Caco-2 (cell line): ENCODE data around the gene PROX1. TPM values are rescaled to one million over a fixed set of nuclear protein-coding genes. Genes with fewer than 3 reads are reported as not detected.

Source experiments
- BruUV-seq: library from RNA; stranded (reverse); fragments of 400-500 nt; replicated peaks from 2 replicates; lab custom pipeline; 2021; lab: Mats Ljungman, UMichigan
- CTCF ChIA-PET: fragments of 300-600 bp; sonication (Branson Sonifier 250); formaldehyde crosslinking; loops from one replicate; lab custom pipeline; 2022; ENCODE audit warnings: antibody characterized with exemption; lab: Charles Lee
- POLR2A ChIA-PET: fragments of 300-600 bp; sonication (Branson Sonifier 250); formaldehyde crosslinking; loops from one replicate; lab custom pipeline; 2022; ENCODE audit warnings: antibody characterized with exemption; lab: Charles Lee
- DNase-seq, 2 experiments: peaks; one replicate each; pipeline versions ENCODE4 v3.0.0 to v3.0.0-alpha.2; 2020 to 2022
- H3K27me3 ChIP-seq: replicated peaks from 2 replicates; pipeline ENCODE4 v1.6.0; 2011; ENCODE audit warnings: low read length; ENCODE audit not compliant: control insufficient read depth, insufficient read depth
- H3K36me3 ChIP-seq: 2 replicates; pipeline ENCODE4 v1.5.1; 2011; ENCODE audit warnings: low read length; ENCODE audit not compliant: control insufficient read depth, insufficient read depth
- H3K4me1 ChIP-seq: fragments of 250-450 bp; sonication (Bioruptor Pico); 2 replicates; pipeline ENCODE4 v1.5.1; 2020; ENCODE audit warnings: mild to moderate bottlenecking
- H3K4me3 ChIP-seq: 2 replicates; pipeline ENCODE4 v1.5.1; 2011; ENCODE audit warnings: low read depth, mild to moderate bottlenecking, control low read depth, low read length
- H3K9me3 ChIP-seq: fragments of 250-450 bp; sonication (Bioruptor Pico); 2 replicates; pipeline ENCODE4 v1.5.1; 2020; ENCODE audit warnings: mild to moderate bottlenecking, moderate library complexity
- H3K27ac Mint-ChIP-seq: one replicate; pipeline ENCODE4 v1.8.0; 2022; ENCODE audit warnings: mixed read lengths; ENCODE audit not compliant: unreplicated experiment
- H3K27me3 Mint-ChIP-seq: one replicate; pipeline ENCODE4 v1.8.0; 2022; ENCODE audit warnings: mixed read lengths; ENCODE audit not compliant: insufficient read depth, unreplicated experiment
- H3K36me3 Mint-ChIP-seq: one replicate; pipeline ENCODE4 v1.8.0; 2022; ENCODE audit warnings: mild to moderate bottlenecking, mixed read lengths; ENCODE audit not compliant: insufficient read depth, unreplicated experiment
- H3K4me1 Mint-ChIP-seq: one replicate; pipeline ENCODE4 v1.8.0; 2022; ENCODE audit warnings: low read depth, mixed read lengths; ENCODE audit not compliant: unreplicated experiment
- H3K4me3 Mint-ChIP-seq: one replicate; pipeline ENCODE4 v1.8.0; 2022; ENCODE audit warnings: mild to moderate bottlenecking, moderate library complexity, mixed read lengths; ENCODE audit not compliant: unreplicated experiment
- H3K9me3 Mint-ChIP-seq: one replicate; pipeline ENCODE4 v1.8.0; 2022; ENCODE audit warnings: mixed read lengths; ENCODE audit not compliant: unreplicated experiment
- intact Hi-C: fragments of 100-400 bp; cut with micrococcal nuclease; formaldehyde crosslinking; loops from one replicate; pipeline ENCODE4 v1.10.0; 2022; ENCODE audit not compliant: unreplicated experiment
- total RNA-seq: library from RNA; stranded (reverse); gene quantifications from 2 replicates; pipeline ENCODE4 v1.2.3, GENCODE V29; 2022
- TF ChIP-seq, protein P1 (sequence below), 2 experiments: fragments of 200-600 bp in 1 of 2; IDR thresholded peaks; 1 replicate in 1 of 2; 2 replicates in 1 of 2; pipeline versions ENCODE4 v1.5.1 to v1.8.0; 2011 to 2022; ENCODE audit warnings: antibody characterized with exemption in 1 of 2, control low read depth in 1 of 2, inconsistent platforms in 1 of 2, low read depth in 1 of 2, low read length in 1 of 2, mild to moderate bottlenecking in 1 of 2, moderate library complexity in 1 of 2; ENCODE audit not compliant: insufficient read depth in 1 of 2, severe bottlenecking in 1 of 2, unreplicated experiment in 1 of 2

Gene PROX1
- total RNA-seq, 1 experiment from 2014 or later, result 17.6 TPM

DNA sequence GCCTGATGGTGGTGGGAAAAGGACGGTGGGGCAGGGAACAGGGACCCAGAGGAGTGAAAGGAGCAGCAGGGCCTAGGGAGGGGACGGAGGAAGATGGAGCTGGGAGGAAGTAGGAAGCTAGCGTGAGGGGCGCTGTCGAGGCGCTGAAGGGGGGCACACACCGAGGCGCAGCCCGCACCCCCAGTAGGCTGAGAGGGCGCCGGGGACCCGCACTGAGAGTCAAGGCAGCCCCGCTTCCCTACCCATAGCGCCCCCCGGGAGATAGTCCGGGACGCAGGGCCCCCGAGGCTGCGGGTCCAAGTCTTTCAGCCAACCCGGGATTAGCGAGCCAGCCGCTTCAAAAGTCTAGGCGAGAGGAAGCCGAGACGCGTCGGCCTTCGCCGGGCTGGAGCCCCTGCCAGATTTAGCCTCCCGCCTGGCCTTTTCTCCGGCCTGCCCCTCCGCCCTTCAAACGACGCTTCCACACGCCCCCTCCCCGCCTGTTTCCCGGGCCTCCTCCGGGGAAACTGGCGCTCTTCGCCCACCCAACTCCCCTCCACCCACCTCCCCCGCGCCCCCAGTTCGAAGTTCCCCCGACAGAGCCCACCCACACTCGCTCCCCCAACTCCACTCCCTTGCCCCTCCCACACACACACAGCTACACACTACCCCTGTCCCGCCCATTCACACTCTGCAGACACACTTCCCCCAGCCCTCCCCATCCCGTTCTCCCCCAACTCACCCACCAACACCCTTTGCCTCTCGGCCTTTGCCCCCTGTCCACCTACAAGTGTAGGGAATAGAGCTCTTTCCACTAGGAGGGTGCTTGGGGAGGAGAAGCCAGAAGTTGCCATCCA is 7.8 kb upstream of the PROX1 start:
- no TSS peak for BruUV-seq
- Mint-ChIP-seq H3K27ac (no peak overlapping the region), H3K4me3 (no peak overlapping the region), H3K4me1 (peaks cover 13% of the 10 kb centered on the region), H3K27me3 (peaks cover 8% of the 10 kb centered on the region), H3K36me3 (no peaks in the 10 kb centered on the region), H3K9me3 (no peaks in the 10 kb centered on the region)
- TF ChIP-seq, protein P1, sequence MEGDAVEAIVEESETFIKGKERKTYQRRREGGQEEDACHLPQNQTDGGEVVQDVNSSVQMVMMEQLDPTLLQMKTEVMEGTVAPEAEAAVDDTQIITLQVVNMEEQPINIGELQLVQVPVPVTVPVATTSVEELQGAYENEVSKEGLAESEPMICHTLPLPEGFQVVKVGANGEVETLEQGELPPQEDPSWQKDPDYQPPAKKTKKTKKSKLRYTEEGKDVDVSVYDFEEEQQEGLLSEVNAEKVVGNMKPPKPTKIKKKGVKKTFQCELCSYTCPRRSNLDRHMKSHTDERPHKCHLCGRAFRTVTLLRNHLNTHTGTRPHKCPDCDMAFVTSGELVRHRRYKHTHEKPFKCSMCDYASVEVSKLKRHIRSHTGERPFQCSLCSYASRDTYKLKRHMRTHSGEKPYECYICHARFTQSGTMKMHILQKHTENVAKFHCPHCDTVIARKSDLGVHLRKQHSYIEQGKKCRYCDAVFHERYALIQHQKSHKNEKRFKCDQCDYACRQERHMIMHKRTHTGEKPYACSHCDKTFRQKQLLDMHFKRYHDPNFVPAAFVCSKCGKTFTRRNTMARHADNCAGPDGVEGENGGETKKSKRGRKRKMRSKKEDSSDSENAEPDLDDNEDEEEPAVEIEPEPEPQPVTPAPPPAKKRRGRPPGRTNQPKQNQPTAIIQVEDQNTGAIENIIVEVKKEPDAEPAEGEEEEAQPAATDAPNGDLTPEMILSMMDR (IDR thresholded peaks at IDR 0.05; ENCODE audit: insufficient read depth in 1 of 2, low read depth in 1 of 2, low read length in 1 of 2, severe bottlenecking in 1 of 2, unreplicated experiment in 1 of 2), result no peak
- Histone ChIP-seq H3K36me3 (no peaks in the 10 kb centered on the region), H3K4me1 (peaks cover 37% of the 10 kb centered on the region), H3K4me3 (no peak overlapping the region), H3K9me3 (no peaks in the 10 kb centered on the region), H3K27me3 (no peaks in the 10 kb centered on the region; the same call in 1 of the 2 replicates)
- DNase-seq, result no peak
- intact Hi-C loops, result loop anchor here (10.0 kb wide), 2 partner anchors 325 to 855 kb away; no protein-coding TSS in a partner anchor
- ChIA-PET CTCF (no interaction called here), POLR2A (no interaction called here)

- Mint-ChIP-seq H3K27ac (peak overlapping the region; percentile 24), H3K4me1 (peaks cover 13% of the 10 kb centered on the region), H3K9me3 (no peaks in the 10 kb centered on the region), H3K36me3 (no peaks in the 10 kb centered on the region), H3K27me3 (peaks cover 10% of the 10 kb centered on the region), H3K4me3 (no peak overlapping the region)
- H3K4me1 ChIP-seq, result peaks cover 34% of the 10 kb centered on the region
- TF ChIP-seq, protein P1 (IDR thresholded peaks at IDR 0.05; ENCODE audit: insufficient read depth in 1 of 2, low read depth in 1 of 2, low read length in 1 of 2, severe bottlenecking in 1 of 2, unreplicated experiment in 1 of 2), result no peak
- no peaks in the 10 kb centered on the region for H3K36me3 ChIP-seq
- no TSS peak for BruUV-seq
- ChIA-PET CTCF (no interaction called here), POLR2A (no interaction called here)
- no peaks in the 10 kb centered on the region for H3K9me3 ChIP-seq
- no peaks in the 10 kb centered on the region; the same call in 1 of the 2 replicates for H3K27me3 ChIP-seq
- intact Hi-C loops, result loop anchor here (10.0 kb wide), 2 partner anchors 326 to 856 kb away; no protein-coding TSS in a partner anchor
- no peak overlapping the region for H3K4me3 ChIP-seq
- no peak for DNase-seq
Observed at GRCh38 chr1:213980906-213981305, 6.9 kb upstream of the PROX1 start.

- Histone ChIP-seq H3K4me1 (peaks cover 31% of the 10 kb centered on the region), H3K9me3 (no peaks in the 10 kb centered on the region), H3K4me3 (peak overlapping the region; percentile 70), H3K27me3 (no peaks in the 10 kb centered on the region; the same call in 1 of the 2 replicates), H3K36me3 (no peaks in the 10 kb centered on the region)
- no TSS peak for BruUV-seq
- CTCF ChIA-PET, result interaction anchor here (0.7 kb wide), 2 partner anchors 24 to 737 kb away, joined by 4 to 9 read pairs; no protein-coding TSS in a partner anchor
- no peak for DNase-seq
- Mint-ChIP-seq H3K27me3 (peaks cover 12% of the 10 kb centered on the region), H3K4me1 (peaks cover 13% of the 10 kb centered on the region), H3K36me3 (no peaks in the 10 kb centered on the region), H3K27ac (no peak overlapping the region), H3K9me3 (no peaks in the 10 kb centered on the region), H3K4me3 (peak overlapping the region; percentile 99)
- intact Hi-C loops, result loop anchor here (2.0 to 10.0 kb wide), 3 partner anchors 327 to 857 kb away; no protein-coding TSS in a partner anchor
- POLR2A ChIA-PET, result interaction anchor here (0.7 kb wide), 1 partner anchor 364 kb away, joined by 5 read pairs; no protein-coding TSS in a partner anchor
- TF ChIP-seq, protein P1 (IDR thresholded peaks at IDR 0.05; ENCODE audit: insufficient read depth in 1 of 2, low read depth in 1 of 2, low read length in 1 of 2, severe bottlenecking in 1 of 2, unreplicated experiment in 1 of 2), result no peak
Observed at GRCh38 chr1:213982289-213982671, 5.5 kb upstream of the PROX1 start.
